Activated CD4-positive, alpha-beta memory T cell treated with anti-CD3 and anti-CD28 coated beads for 36 hours (primary cell): ENCODE measurements around the gene ARSA. TPM values are rescaled to one million over a fixed set of nuclear protein-coding genes. Genes with fewer than 3 reads are reported as not detected.
A peak's percentile ranks its signal among the peaks of the same experiment; 100 is the strongest.
"Not testable (repeated sequence)": the region's sequence is repeated elsewhere in the genome, so short reads cannot be mapped to it uniquely, and the experiment has no call there.

Source experiments
- CTCF ChIA-PET: fragments of 350-600 bp; sonication (Branson Sonifier 250); formaldehyde crosslinking; loops from one replicate; lab custom pipeline; 2021; ENCODE audit warnings: antibody characterized with exemption, inconsistent platforms; lab: Charles Lee
- POLR2A ChIA-PET: fragments of 350-600 bp; sonication (Branson Sonifier 250); formaldehyde crosslinking; loops from one replicate; lab custom pipeline; 2021; ENCODE audit warnings: antibody characterized with exemption; lab: Charles Lee
- DNase-seq: peaks from one replicate; pipeline ENCODE4 v3.0.0-alpha.2; 2020
- H3K27ac Mint-ChIP-seq: one replicate; pipeline ENCODE4 v1.8.0; 2021; ENCODE audit warnings: mixed read lengths
- H3K27me3 Mint-ChIP-seq: one replicate; pipeline ENCODE4 v1.8.0; 2021; ENCODE audit warnings: mixed read lengths
- H3K36me3 Mint-ChIP-seq: one replicate; pipeline ENCODE4 v1.8.0; 2021; ENCODE audit warnings: mixed read lengths
- H3K4me1 Mint-ChIP-seq: one replicate; pipeline ENCODE4 v1.8.0; 2021; ENCODE audit warnings: low read depth, mixed read lengths
- H3K4me3 Mint-ChIP-seq: one replicate; pipeline ENCODE4 v1.8.0; 2021; ENCODE audit warnings: mild to moderate bottlenecking, mixed read lengths
- H3K9me3 Mint-ChIP-seq: one replicate; pipeline ENCODE4 v1.8.0; 2021; ENCODE audit warnings: mixed read lengths
- intact Hi-C: fragments of 100-400 bp; cut with micrococcal nuclease; formaldehyde crosslinking; loops from one replicate; pipeline ENCODE4 v1.15.1; 2023
- total RNA-seq, 2 experiments: library from RNA; stranded (reverse); gene quantifications; one replicate each; pipeline ENCODE4 v1.2.3, GENCODE V29; 2021

Gene ARSA
- total RNA-seq, 2 experiments from 2014 or later: 23.9 to 25.8 TPM

DNA sequence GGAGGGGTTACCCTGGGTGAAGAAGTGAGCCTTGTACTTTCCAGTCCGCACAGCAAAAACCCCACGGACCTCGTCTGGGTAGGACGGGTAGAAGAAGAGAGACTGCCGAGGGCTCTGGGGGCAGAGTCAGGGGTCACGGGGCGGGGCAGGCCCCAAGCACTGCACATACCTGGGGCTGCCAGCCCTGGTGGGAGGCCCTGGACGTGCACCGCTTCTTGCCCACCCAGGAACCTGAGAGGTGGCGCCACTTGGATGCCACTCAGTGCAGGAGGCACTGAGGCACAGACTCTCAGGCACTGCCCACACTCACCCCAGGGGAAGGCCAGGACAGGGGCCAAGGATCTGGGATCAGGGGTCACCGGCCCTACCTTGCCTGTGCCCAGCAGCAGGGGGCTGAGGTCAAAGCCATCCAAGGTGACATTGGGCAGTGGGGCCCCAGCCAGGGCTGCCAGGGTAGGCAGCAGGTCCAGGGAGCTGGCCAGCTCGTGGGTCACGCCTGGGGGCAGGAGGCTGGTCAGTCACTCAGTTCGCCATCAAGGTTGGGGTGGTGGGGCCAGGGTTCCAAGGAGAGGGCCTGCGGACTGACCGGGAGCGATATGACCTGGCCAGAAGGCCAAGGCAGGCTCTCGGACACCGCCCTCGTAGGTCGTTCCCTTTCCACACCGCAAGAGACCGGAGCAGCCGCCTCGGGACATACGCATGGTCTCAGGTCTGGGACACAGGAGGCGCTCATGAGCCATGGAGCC, 2.2 kb downstream of the ARSA start:
- peaks cover 2% of the 10 kb centered on the region for H3K36me3 Mint-ChIP-seq
- H3K27me3 Mint-ChIP-seq: no peaks in the 10 kb centered on the region
- peaks cover 43% of the 10 kb centered on the region for H3K4me1 Mint-ChIP-seq
- H3K27ac Mint-ChIP-seq: no peak overlapping the region
- CTCF ChIA-PET: interaction anchor here (1.4 kb wide), 1 partner anchor 86 kb away, joined by 4 read pairs; no protein-coding TSS in a partner anchor
- no peak overlapping the region for H3K4me3 Mint-ChIP-seq
- no peaks in the 10 kb centered on the region for H3K9me3 Mint-ChIP-seq
- intact Hi-C loops: no loop called here
- POLR2A ChIA-PET: interaction anchor here (0.6 kb wide), 1 partner anchor 37 kb away, joined by 3 read pairs; no protein-coding TSS in a partner anchor
- no peak for DNase-seq

DNA sequence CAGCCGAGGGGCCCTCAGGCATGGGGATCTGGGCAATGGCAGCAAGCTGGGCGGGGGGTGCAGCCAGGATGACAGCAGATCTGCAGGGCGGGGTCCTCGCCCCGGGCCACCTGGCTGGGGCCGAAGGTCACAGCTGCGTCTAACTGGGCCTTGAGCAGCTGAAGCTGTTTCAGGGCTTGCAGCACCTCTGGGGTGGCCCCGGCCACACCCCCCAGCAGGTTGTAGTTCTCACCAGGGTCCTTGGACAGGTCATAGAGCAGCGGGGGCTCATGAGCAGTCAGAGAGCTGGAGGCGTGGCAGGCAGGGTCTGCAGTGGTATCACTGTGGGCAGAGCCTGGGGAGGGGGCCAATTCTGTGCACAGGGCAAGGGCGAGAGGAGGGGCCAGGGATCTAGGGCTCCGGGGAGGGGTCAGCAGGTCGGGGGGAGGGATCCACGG, 2.8 kb downstream of the ARSA start:
- Mint-ChIP-seq H3K4me3 (no peak overlapping the region), H3K27me3 (no peaks in the 10 kb centered on the region), H3K4me1 (peaks cover 45% of the 10 kb centered on the region), H3K27ac (no peak overlapping the region), H3K9me3 (no peaks in the 10 kb centered on the region), H3K36me3 (peaks cover 2% of the 10 kb centered on the region)
- POLR2A ChIA-PET: no interaction called here
- CTCF ChIA-PET: no interaction called here
- DNase-seq: no peak
- intact Hi-C loops: no loop called here

DNA sequence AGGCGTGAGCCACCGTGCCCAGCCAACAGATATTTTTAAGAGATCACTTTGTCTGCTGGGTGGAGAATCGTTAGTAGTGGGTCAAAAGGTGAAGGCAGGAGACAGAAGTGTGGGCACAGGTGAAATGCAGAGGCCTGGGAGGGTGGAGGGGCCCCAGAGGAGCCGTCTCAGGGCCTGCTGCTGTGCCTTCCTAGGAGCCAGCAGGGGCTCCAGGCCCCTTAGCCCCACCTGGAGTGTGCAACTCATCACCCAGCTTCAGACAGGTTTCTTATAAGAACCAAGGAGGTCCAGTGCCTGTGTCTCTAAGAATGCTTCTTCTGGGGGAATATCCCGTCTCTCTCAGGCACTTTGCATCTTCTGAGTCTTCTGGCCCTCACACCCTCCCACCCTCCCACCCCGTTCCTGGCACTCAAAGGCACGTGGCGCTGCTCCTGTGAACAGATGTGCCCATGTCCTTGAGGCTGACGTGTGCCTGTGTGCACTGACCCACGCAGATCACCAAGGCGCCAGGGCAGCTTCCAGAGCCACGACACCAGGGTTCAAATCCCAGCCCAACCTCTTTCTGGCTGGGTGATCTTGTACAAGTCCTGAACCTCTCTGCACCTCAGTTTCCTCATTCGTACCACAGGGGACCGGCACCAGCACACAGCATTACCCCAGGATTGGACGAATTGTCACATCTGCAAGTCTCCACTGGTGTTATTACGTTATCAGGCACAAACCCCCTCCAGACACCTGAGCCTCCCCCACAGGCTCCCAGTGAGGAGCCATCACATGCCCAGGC, 3.4 kb downstream of the ARSA start:
- no peak overlapping the region for H3K27ac Mint-ChIP-seq
- CTCF ChIA-PET: interaction anchor here (0.9 kb wide), 1 partner anchor 99 kb away, joined by 3 read pairs; the partner anchor contains the start of gene SCO2
- intact Hi-C loops: loop anchor here (5.0 kb wide), 1 partner anchor 352 kb away; the partner anchor contains the start of gene MAPK11
- H3K36me3 Mint-ChIP-seq: peaks cover 2% of the 10 kb centered on the region
- no peak overlapping the region for H3K4me3 Mint-ChIP-seq
- DNase-seq: no peak
- peaks cover 49% of the 10 kb centered on the region for H3K4me1 Mint-ChIP-seq
- no peaks in the 10 kb centered on the region for H3K9me3 Mint-ChIP-seq
- POLR2A ChIA-PET: no interaction called here
- no peaks in the 10 kb centered on the region for H3K27me3 Mint-ChIP-seq

DNA sequence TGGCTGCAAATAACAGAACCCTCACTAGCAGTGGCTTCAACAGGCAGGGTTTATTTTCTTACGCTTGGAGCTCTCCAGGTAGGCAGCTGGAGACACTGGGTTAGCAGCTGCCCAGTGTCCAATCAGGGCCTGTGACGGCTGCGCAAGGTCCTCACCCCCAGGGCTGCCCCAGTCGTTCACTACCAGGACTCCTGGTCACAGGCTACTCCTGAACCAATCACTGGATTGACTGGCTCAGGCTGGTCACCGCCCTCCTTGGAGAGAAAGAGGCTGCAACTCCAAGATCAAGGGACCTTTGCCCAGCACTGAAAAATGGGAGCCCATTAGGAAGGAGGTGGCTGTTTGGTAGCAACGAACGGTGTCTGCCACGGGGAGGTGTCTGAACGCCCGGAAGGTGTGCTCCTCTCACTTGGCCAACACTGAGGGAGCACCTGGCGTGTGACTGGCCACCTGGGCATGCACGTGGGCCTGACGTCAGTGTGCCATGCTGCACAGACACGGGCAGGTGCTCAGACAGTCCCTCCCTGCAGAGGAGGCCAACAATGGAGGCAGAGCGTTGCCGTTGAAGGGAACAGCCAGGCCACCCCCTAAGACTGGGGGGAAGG, 5.1 kb downstream of the ARSA start:
- Mint-ChIP-seq H3K4me1 (peaks cover 42% of the 10 kb centered on the region), H3K36me3 (peaks cover 2% of the 10 kb centered on the region), H3K27ac (peak overlapping the region; percentile 97), H3K4me3 (no peak overlapping the region), H3K27me3 (no peaks in the 10 kb centered on the region), H3K9me3 (no peaks in the 10 kb centered on the region)
- intact Hi-C loops: loop anchor here (5.0 kb wide), 1 partner anchor 351 kb away; the partner anchor contains the start of gene MAPK11
- no peak for DNase-seq
- ChIA-PET CTCF (interaction anchor here (2.8 to 5.5 kb wide), 4 partner anchors 75 to 114 kb away, joined by 12 to 102 read pairs (median 24); partner anchors contain the start of genes LMF2, NCAPH2, SCO2 and TYMP), POLR2A (interaction anchor here (2.8 kb wide), 1 partner anchor 83 kb away, joined by 39 read pairs; no protein-coding TSS in a partner anchor)

DNA sequence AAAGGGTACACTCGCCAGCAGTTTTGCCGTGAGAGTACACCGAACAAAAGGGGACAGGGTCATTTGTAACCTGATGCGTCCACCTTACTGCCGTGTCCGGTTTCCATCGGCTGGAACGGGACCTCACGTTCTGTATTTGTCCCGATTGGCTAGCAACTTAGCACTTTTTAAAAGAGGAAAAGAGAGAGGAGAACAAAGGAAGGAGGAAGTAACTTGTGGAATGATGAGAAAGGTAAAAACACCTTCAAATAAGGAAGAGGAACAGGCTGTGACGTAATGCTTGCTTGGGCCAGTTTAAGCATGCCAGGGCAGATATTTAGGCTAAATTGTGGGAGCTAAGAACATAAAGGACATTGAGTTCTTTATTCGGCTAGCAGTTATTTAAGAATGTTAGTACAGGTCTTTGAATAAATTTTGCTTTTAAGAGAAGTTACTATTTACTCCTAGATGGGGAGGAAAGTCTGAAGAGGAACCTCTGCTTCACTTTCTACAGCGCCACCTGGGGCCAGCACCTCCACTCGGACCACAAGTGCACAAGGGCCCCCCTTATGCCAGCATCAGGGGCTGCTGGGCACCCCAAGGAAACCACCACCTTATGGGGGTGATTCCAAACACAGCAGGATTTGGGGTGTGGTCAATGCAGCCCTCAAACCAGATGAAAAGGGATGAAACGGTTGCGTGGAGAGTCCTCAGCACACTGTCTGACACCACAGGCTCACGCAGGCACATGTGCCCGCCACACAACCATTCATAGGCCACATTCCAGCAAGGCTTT, 5.8 kb downstream of the ARSA start:
- Mint-ChIP-seq H3K36me3 (peaks cover 2% of the 10 kb centered on the region), H3K4me1 (peaks cover 42% of the 10 kb centered on the region), H3K4me3 (peak overlapping the region; percentile 75), H3K27me3 (no peaks in the 10 kb centered on the region), H3K9me3 (no peaks in the 10 kb centered on the region), H3K27ac (peak overlapping the region; percentile 97)
- intact Hi-C loops: loop anchor here (1.0 to 5.0 kb wide), 7 partner anchors 83 to 377 kb away; partner anchors contain the start of genes MAPK11, PPP6R2, SBF1 and TUBGCP6
- POLR2A ChIA-PET: interaction anchor here (1.0 to 2.8 kb wide), 7 partner anchors 53 to 152 kb away, joined by 3 to 49 read pairs (median 9); partner anchors contain the start of genes SCO2, SYCE3 and TYMP
- DNase-seq: peak; percentile 60
- CTCF ChIA-PET: interaction anchor here (0.9 to 5.5 kb wide), 22 partner anchors 8 to 381 kb away, joined by 3 to 102 read pairs (median 10); partner anchors contain the start of genes CHKB, KLHDC7B, LMF2 and NCAPH2

DNA sequence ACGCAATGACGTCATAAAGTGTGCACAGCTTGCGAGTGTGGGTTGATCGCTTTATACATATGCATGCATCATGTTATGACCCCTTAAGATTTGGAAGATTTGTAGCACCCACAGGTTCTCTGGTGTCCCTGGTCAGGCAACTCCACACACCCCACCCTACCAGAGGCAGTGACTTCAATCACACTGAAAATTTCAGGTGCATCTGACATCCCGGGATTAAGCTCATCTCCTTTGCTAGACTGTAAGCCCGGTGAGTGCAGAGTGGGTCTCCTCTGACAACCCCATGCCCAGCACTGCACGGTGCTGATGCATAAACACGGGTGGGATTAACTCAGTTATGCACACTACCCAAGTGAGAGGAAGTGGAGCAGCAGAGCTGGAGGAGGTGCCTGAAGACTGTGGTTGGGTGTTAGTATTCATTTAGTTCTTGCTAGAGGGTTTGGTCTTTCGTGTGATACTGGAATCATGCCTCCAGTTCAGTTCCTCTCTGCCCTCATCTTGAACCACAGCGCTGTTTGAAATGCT, 6.5 kb downstream of the ARSA start:
- peak overlapping the region; percentile 97 for H3K27ac Mint-ChIP-seq
- intact Hi-C loops: loop anchor here (1.0 to 5.0 kb wide), 7 partner anchors 82 to 377 kb away; partner anchors contain the start of genes MAPK11, PPP6R2, SBF1 and TUBGCP6
- H3K4me1 Mint-ChIP-seq: peaks cover 38% of the 10 kb centered on the region
- H3K36me3 Mint-ChIP-seq: no peaks in the 10 kb centered on the region
- peak overlapping the region; percentile 75 for H3K4me3 Mint-ChIP-seq
- POLR2A ChIA-PET: interaction anchor here (0.6 to 2.8 kb wide), 14 partner anchors 15 to 378 kb away, joined by 3 to 49 read pairs (median 6); partner anchors contain the start of genes CHKB, HDAC10, LMF2 and NCAPH2
- CTCF ChIA-PET: interaction anchor here (0.7 to 5.5 kb wide), 41 partner anchors 9 to 605 kb away, joined by 3 to 102 read pairs (median 5); partner anchors contain the start of genes CHKB, HDAC10, KLHDC7B and LMF2
- no peaks in the 10 kb centered on the region for H3K9me3 Mint-ChIP-seq
- peak; percentile 79 for DNase-seq
- no peaks in the 10 kb centered on the region for H3K27me3 Mint-ChIP-seq

DNA sequence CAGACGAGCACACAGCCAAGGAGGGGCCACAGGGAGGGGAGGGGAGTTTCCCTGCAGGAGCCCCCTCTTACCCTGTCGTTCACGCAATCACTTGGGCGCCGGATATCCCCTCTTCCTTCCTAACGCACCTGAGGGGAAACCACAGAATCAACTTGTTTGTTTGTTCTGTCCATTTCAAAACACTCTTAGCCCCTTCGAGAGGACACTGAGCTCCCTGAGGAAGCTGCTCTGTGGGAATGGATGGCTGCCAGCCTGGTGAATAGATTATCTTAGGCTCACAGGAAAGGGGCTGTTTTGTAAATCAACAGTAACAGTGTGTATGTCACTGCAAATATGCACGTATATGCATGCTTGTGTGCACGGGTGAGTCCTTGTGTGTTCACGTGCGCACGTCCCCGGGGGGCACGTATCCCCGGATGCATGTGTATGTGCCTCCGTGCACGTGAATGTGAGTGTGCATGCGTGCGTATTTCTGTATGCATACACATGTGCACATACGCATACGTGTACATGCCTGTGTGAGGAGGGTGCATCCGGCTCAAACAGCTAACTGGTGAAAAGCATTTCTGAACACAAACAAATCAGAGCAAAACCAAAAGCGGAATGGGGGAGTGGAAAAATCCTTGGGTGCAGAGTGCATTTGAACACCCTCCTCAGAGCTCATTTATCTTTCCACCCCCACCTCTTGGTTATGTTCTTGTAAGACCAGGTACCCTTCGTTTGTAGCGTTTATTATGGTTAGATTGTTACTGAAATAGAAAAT, 7.2 kb downstream of the ARSA start:
- CTCF ChIA-PET: interaction anchor here (0.6 to 5.5 kb wide), 49 partner anchors 8 to 749 kb away, joined by 3 to 102 read pairs (median 4); partner anchors contain the start of genes CHKB, HDAC10, KLHDC7B and LMF2
- Mint-ChIP-seq H3K27me3 (no peaks in the 10 kb centered on the region), H3K4me3 (peak overlapping the region; percentile 75), H3K9me3 (no peaks in the 10 kb centered on the region), H3K4me1 (peaks cover 37% of the 10 kb centered on the region), H3K36me3 (no peaks in the 10 kb centered on the region), H3K27ac (peak overlapping the region; percentile 97)
- peak; percentile 85 for DNase-seq
- intact Hi-C loops: loop anchor here (1.0 to 5.0 kb wide), 10 partner anchors 38 to 376 kb away; partner anchors contain the start of genes CHKB, LMF2, MAPK11 and PPP6R2
- POLR2A ChIA-PET: interaction anchor here (0.6 to 2.8 kb wide), 17 partner anchors 15 to 377 kb away, joined by 3 to 49 read pairs (median 6); partner anchors contain the start of genes CHKB, HDAC10, LMF2 and NCAPH2

DNA sequence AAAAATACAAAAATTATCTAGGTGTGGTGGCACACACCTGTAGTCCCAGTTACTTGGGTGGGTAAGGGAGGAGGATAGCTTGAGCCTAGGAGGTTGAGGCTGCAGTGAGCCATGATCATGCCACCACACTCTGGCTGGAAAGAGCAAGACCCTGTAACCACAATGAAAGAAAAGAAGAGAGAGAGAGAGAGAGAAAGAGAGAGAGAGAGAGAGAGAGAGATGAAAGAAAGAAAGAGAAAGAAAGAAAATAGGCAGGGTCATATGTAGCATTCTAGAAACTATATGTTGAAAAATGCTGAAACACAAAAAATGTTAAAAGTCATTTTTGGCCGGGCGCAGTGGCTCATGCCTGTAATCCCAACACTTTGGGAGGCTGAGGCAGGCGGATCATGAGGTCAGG, 13.7 kb downstream of the ARSA start:
- H3K9me3 Mint-ChIP-seq, H3K36me3 Mint-ChIP-seq, DNase-seq, H3K4me1 Mint-ChIP-seq, POLR2A ChIA-PET, H3K4me3 Mint-ChIP-seq, H3K27ac Mint-ChIP-seq: not testable (repeated sequence)
- CTCF ChIA-PET: interaction anchor here (1.0 kb wide), 1 partner anchor 117 kb away, joined by 4 read pairs; no protein-coding TSS in a partner anchor
- H3K27me3 Mint-ChIP-seq: peaks cover 15% of the 10 kb centered on the region
- intact Hi-C loops: loop anchor here (10.0 kb wide), 1 partner anchor 49 kb away; the partner anchor contains the start of gene SYCE3

DNA sequence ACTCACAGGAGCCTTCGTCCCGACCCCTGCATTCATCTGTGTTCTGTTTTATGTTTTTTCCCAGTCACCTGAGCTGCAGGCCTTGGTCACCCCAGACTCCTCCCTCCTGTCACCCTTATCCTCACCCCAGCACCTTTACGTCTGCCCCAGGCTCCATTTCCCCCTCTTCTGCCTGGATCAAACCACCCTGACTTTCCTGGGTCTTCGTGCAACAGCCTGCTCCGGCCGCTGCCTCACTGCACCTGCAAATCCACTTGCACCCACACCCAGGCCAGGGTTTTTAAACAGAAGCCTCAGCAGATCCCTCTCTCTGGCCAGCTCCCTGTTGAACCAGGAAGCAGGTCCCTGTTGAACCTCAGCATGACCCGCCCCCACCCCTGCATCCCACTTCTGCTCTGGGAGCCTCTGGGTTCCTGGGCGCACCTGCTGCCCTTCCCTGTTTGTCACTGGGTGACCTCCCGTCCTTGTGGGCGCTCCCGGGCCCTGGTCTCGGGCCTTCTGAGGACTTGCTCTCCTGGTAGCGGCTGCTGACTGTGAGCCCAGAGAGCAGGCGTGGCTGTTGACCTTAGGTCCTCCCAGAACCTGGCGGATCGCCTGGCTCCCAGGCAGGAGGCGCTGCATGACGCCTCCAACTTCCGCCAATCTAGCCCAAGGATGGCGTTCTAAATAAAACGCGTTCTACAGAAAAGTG, 14.5 kb downstream of the ARSA start:
- Mint-ChIP-seq H3K27ac (no peak overlapping the region), H3K4me1 (peaks cover 5% of the 10 kb centered on the region), H3K9me3 (no peaks in the 10 kb centered on the region), H3K4me3 (no peak overlapping the region), H3K36me3 (no peaks in the 10 kb centered on the region), H3K27me3 (peaks cover 16% of the 10 kb centered on the region)
- POLR2A ChIA-PET: no interaction called here
- intact Hi-C loops: loop anchor here (10.0 kb wide), 1 partner anchor 49 kb away; the partner anchor contains the start of gene SYCE3
- CTCF ChIA-PET: interaction anchor here (1.8 kb wide), 1 partner anchor 8 kb away, joined by 7 read pairs; no protein-coding TSS in a partner anchor
- no peak for DNase-seq
